ENCODE results near the gene CEP152. TPM values are rescaled to one million over a fixed set of nuclear protein-coding genes. Genes with fewer than 3 reads are reported as not detected.

CEP152 gene
- polyA plus RNA-seq, 3 donors = 1.0 to 3.8 (median 1.4) TPM

DNA sequence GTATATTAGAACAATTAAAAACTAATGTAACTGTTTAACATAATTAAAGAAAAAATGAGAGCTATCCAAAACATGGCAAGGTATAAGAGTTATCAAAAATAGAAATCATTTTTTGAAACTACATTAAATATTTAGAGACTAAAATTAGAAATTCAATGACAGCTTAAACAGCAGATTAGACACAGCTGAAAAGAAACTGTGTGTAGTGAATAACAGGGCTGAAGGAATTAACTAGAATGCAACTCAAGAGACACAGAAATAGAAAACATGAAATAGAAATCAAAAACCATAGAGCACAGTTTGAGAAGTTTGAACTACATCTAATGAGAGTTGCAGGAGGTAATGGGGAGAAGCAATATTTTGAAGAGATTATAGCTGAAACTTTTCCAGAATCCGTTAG is 105.5 kb downstream of the CEP152 start:
- TF ChIP-seq, protein P1, sequence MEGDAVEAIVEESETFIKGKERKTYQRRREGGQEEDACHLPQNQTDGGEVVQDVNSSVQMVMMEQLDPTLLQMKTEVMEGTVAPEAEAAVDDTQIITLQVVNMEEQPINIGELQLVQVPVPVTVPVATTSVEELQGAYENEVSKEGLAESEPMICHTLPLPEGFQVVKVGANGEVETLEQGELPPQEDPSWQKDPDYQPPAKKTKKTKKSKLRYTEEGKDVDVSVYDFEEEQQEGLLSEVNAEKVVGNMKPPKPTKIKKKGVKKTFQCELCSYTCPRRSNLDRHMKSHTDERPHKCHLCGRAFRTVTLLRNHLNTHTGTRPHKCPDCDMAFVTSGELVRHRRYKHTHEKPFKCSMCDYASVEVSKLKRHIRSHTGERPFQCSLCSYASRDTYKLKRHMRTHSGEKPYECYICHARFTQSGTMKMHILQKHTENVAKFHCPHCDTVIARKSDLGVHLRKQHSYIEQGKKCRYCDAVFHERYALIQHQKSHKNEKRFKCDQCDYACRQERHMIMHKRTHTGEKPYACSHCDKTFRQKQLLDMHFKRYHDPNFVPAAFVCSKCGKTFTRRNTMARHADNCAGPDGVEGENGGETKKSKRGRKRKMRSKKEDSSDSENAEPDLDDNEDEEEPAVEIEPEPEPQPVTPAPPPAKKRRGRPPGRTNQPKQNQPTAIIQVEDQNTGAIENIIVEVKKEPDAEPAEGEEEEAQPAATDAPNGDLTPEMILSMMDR (IDR thresholded peaks at IDR 0.05) = no peak
- Histone ChIP-seq H3K4me3 (replicated peaks in 1 of 3; ENCODE audit: low read depth in 2 of 3, low read length in 3 of 3) (no peak overlapping the region), H3K27me3 (ENCODE audit: control insufficient read depth in 2 of 2, insufficient read depth in 2 of 2, low read length in 2 of 2) (no peaks in the 10 kb centered on the region), H3K79me2 (ENCODE audit: insufficient read depth, low read length) (no peaks in the 10 kb centered on the region), H2AFZ (ENCODE audit: insufficient read depth, low read depth, low read length, poor library complexity, severe bottlenecking) (no peak overlapping the region), H3K36me3 (replicated peaks in 1 of 2; ENCODE audit: control insufficient read depth in 1 of 2, insufficient read depth in 2 of 2, low read length in 2 of 2) (no peaks in the 10 kb centered on the region), H3K9ac (ENCODE audit: insufficient read depth, low read length, poor library complexity, severe bottlenecking) (no peak overlapping the region), H3K4me1 (ENCODE audit: control insufficient read depth in 1 of 2, insufficient read depth in 2 of 2, low read length in 2 of 2) (no peaks in the 10 kb centered on the region), H3K27ac (ENCODE audit: low read depth in 1 of 2, low read length in 2 of 2) (no peak overlapping the region), H4K20me1 (ENCODE audit: insufficient read depth, low read length) (no peaks in the 10 kb centered on the region), H3K9me3 (replicated peaks in 1 of 2; ENCODE audit: control insufficient read depth in 1 of 2, insufficient read depth in 1 of 2, low read length in 2 of 2) (no peaks in the 10 kb centered on the region), H3K4me2 (replicated peaks; ENCODE audit: extremely low read depth, low read length, poor library complexity, severe bottlenecking) (no peak overlapping the region)
- no CpG with 5 or more reads among the region's 1 CpG for WGBS (ENCODE audit: insufficient coverage)
- Mint-ChIP-seq H3K9me3 (peaks cover 3 to 12% (median 7%) of the 10 kb centered on the region in 7 donors), H3K4me1 (no peaks in the 10 kb centered on the region), H3K4me3 (no peak overlapping the region), H3K27ac (no peak overlapping the region), H3K27me3 (ENCODE audit: low read depth in 3 of 3) (peaks cover 0 to 2% (median 2%) of the 10 kb centered on the region in 3 donors), H3K36me3 (no peaks in the 10 kb centered on the region)
- no peak for DNase-seq
- intact Hi-C loops (cut with micrococcal nuclease) = no loop called here

DNA sequence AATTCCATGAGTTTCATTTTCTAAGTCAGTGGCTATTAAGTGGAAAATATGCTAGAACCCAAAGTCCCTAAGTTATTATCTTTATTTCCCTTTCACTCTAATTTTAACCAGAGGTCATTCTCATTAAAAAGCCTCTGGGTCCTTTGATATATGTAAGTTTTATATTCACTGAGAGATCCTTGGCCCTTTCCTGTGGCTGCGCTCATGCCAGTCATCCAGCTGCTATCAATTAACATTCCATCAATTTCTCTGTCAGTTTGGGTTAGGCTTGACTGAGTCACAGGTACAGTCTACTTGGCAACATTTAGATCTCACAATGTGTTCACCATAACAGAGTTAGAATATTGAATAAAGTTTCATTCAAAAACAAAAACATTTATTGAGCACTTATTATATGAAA is 107.3 kb downstream of the CEP152 start:
- intact Hi-C loops (cut with micrococcal nuclease) = no loop called here
- no peak overlapping the region for H2AFZ ChIP-seq (ENCODE audit: insufficient read depth, low read depth, low read length, poor library complexity, severe bottlenecking)
- H3K27me3 Mint-ChIP-seq (ENCODE audit: low read depth in 3 of 3) = peaks cover 0 to 2% (median 0%) of the 10 kb centered on the region in 3 donors
- H3K27ac Mint-ChIP-seq = no peak overlapping the region
- no peak overlapping the region for H3K4me3 Mint-ChIP-seq
- TF ChIP-seq, protein P1 (IDR thresholded peaks at IDR 0.05) = no peak
- H3K36me3 Mint-ChIP-seq = no peaks in the 10 kb centered on the region
- no peaks in the 10 kb centered on the region for H3K4me1 Mint-ChIP-seq
- no peak for DNase-seq
- H3K9me3 ChIP-seq (replicated peaks in 1 of 2; ENCODE audit: control insufficient read depth in 1 of 2, insufficient read depth in 1 of 2, low read length in 2 of 2) = no peaks in the 10 kb centered on the region
- no CpG with 5 or more reads among the region's 1 CpG for WGBS (ENCODE audit: insufficient coverage)
- H3K36me3 ChIP-seq (replicated peaks in 1 of 2; ENCODE audit: control insufficient read depth in 1 of 2, insufficient read depth in 2 of 2, low read length in 2 of 2) = no peaks in the 10 kb centered on the region
- no peaks in the 10 kb centered on the region for H3K79me2 ChIP-seq (ENCODE audit: insufficient read depth, low read length)
- H3K4me3 ChIP-seq (replicated peaks in 1 of 3; ENCODE audit: low read depth in 2 of 3, low read length in 3 of 3) = no peak overlapping the region
- H3K9ac ChIP-seq (ENCODE audit: insufficient read depth, low read length, poor library complexity, severe bottlenecking) = no peak overlapping the region
- no peak overlapping the region for H3K27ac ChIP-seq (ENCODE audit: low read depth in 1 of 2, low read length in 2 of 2)
- no peaks in the 10 kb centered on the region for H4K20me1 ChIP-seq (ENCODE audit: insufficient read depth, low read length)
- no peaks in the 10 kb centered on the region for H3K4me1 ChIP-seq (ENCODE audit: control insufficient read depth in 1 of 2, insufficient read depth in 2 of 2, low read length in 2 of 2)
- peaks cover 3 to 9% (median 7%) of the 10 kb centered on the region in 7 donors for H3K9me3 Mint-ChIP-seq
- no peaks in the 10 kb centered on the region for H3K27me3 ChIP-seq (ENCODE audit: control insufficient read depth in 2 of 2, insufficient read depth in 2 of 2, low read length in 2 of 2)
- no peak overlapping the region for H3K4me2 ChIP-seq (replicated peaks; ENCODE audit: extremely low read depth, low read length, poor library complexity, severe bottlenecking)
